Panc1 (cell line): ENCODE results near the gene MFSD6. TPM values are rescaled to one million over a fixed set of nuclear protein-coding genes. Genes with fewer than 3 reads are reported as not detected.

Experiments
- ATAC-seq: fragments of 200-7000 bp; cut with Tn5 transposase; 2 replicates; pipeline ENCODE4 v1.9.1; 2020; ENCODE audit warnings: mild to moderate bottlenecking, moderate library complexity
- BruUV-seq: library from RNA; stranded (reverse); fragments of 400-500 nt; replicated peaks from 2 replicates; lab custom pipeline; 2021; lab: Mats Ljungman, UMichigan
- CTCF ChIA-PET: fragments of 300-600 bp; sonication (Branson Sonifier 250); formaldehyde crosslinking; loops from one replicate; lab custom pipeline; 2022; ENCODE audit warnings: antibody characterized with exemption; lab: Charles Lee
- POLR2A ChIA-PET: fragments of 300-600 bp; sonication (Branson Sonifier 250); formaldehyde crosslinking; loops from one replicate; lab custom pipeline; 2022; ENCODE audit warnings: antibody characterized with exemption; lab: Charles Lee
- DNase-seq: peaks from one replicate; pipeline ENCODE4 v3.0.0-alpha.2; 2010; ENCODE audit warnings: low read depth, low spot score
- H3K27ac ChIP-seq: 2 replicates; pipeline ENCODE4 v1.5.1; 2011; ENCODE audit warnings: mild to moderate bottlenecking, low read length, inconsistent platforms
- H3K27me3 ChIP-seq: fragments of 200-500 bp; sonication (Bioruptor generic); 2 replicates; pipeline ENCODE4 v1.6.0; 2014; ENCODE audit warnings: low read length, inconsistent platforms; ENCODE audit not compliant: control insufficient read depth, insufficient read depth
- H3K36me3 ChIP-seq: fragments of 200-500 bp; sonication (Bioruptor generic); 2 replicates; pipeline ENCODE4 v1.5.1; 2014; ENCODE audit warnings: inconsistent platforms, mild to moderate bottlenecking, low read length, moderate library complexity; ENCODE audit not compliant: control insufficient read depth, insufficient read depth
- H3K4me1 ChIP-seq: 2 replicates; pipeline ENCODE4 v1.5.1; 2011; ENCODE audit warnings: inconsistent platforms, mild to moderate bottlenecking, low read length, moderate library complexity; ENCODE audit not compliant: control insufficient read depth, insufficient read depth
- H3K4me3 ChIP-seq, 2 experiments: 2 replicates each; pipeline ENCODE4 v1.5.1; 2011 to 2012; ENCODE audit warnings: low read depth in 2 of 2, low read length in 2 of 2, mild to moderate bottlenecking in 2 of 2, inconsistent platforms in 1 of 2, moderate library complexity in 1 of 2
- H3K9me3 ChIP-seq: fragments of 200-500 bp; sonication (Bioruptor generic); 2 replicates; pipeline ENCODE4 v1.5.1; 2014; ENCODE audit warnings: low read depth, mild to moderate bottlenecking, inconsistent platforms, low read length, moderate library complexity; ENCODE audit not compliant: control insufficient read depth, insufficient read depth
- CTCF ChIP-seq: fragments of 450-650 bp; IDR thresholded peaks from 2 replicates; pipeline ENCODE4 v1.5.1; 2017; ENCODE audit warnings: mild to moderate bottlenecking
- POLR2AphosphoS5 ChIP-seq: IDR thresholded peaks from 2 replicates; pipeline ENCODE4 v1.6.1; 2012; ENCODE audit warnings: mild to moderate bottlenecking, low read depth, low read length, moderate library complexity
- REST ChIP-seq, 2 experiments: IDR thresholded peaks; 2 replicates each; pipeline ENCODE4 v1.6.1; 2011 to 2012; ENCODE audit warnings: low read depth in 2 of 2, control low read depth in 1 of 2, low read length in 1 of 2, mild to moderate bottlenecking in 1 of 2, moderate library complexity in 1 of 2; ENCODE audit not compliant: insufficient read depth in 1 of 2
- SIN3A ChIP-seq: IDR thresholded peaks from 2 replicates; pipeline ENCODE4 v1.6.1; 2012; ENCODE audit warnings: low read depth, mild to moderate bottlenecking, low read length, moderate library complexity, borderline replicate concordance; ENCODE audit not compliant: insufficient read depth
- TCF7L2 ChIP-seq: IDR thresholded peaks from 2 replicates; pipeline ENCODE4 v1.6.1; 2011; ENCODE audit warnings: mild to moderate bottlenecking, low read depth, low read length, inconsistent platforms
- in situ Hi-C: cut with HindIII; loops from 2 replicates; pipeline ENCODE4 v1.10.0; 2016; ENCODE audit warnings: low sequenced_read_pairs, low pct_unique_long_range_greater_than_20kb
- intact Hi-C: fragments of 100-400 bp; cut with micrococcal nuclease; formaldehyde crosslinking; loops from one replicate; pipeline ENCODE4 v1.10.0; 2022; ENCODE audit not compliant: unreplicated experiment
- total RNA-seq: library from RNA; stranded (reverse); gene quantifications from one replicate; pipeline ENCODE4 v1.2.1, GENCODE V29; 2021; ENCODE audit not compliant: unreplicated experiment

Gene MFSD6
- total RNA-seq, 1 experiment from 2014 or later = 10.4 TPM

GRCh38 chr2:190446750-190447516 lies 38.8 kb downstream of the MFSD6 start:
- Histone ChIP-seq H3K4me1 (no peaks in the 10 kb centered on the region), H3K27me3 (no peaks in the 10 kb centered on the region), H3K9me3 (no peaks in the 10 kb centered on the region), H3K4me3 (no peak overlapping the region), H3K27ac (no peak overlapping the region), H3K36me3 (no peaks in the 10 kb centered on the region)
- no TSS peak for BruUV-seq
- POLR2A ChIA-PET = no interaction called here
- in situ Hi-C loops (no loop called here), intact Hi-C loops (no loop called here)
- no peak for ATAC-seq
- CTCF ChIA-PET = no interaction called here
- DNase-seq = no peak
- TF ChIP-seq SIN3A = no peak
- no peak for TF ChIP-seq POLR2AphosphoS5
- no peak for TF ChIP-seq REST (IDR thresholded peaks at IDR 0.05; ENCODE audit: insufficient read depth in 1 of 2, low read depth in 2 of 2, low read length in 1 of 2)

- TF ChIP-seq POLR2AphosphoS5 (no peak), TCF7L2 (no peak), CTCF (no peak), REST (IDR thresholded peaks at IDR 0.05; ENCODE audit: insufficient read depth in 1 of 2, low read depth in 2 of 2, low read length in 1 of 2) (no peak), SIN3A (no peak)
- CTCF ChIA-PET = no interaction called here
- in situ Hi-C loops = no loop called here
- ATAC-seq (no peak), DNase-seq (no peak)
- H3K36me3 ChIP-seq = no peaks in the 10 kb centered on the region
- intact Hi-C loops = no loop called here
- POLR2A ChIA-PET = no interaction called here
- no TSS peak for BruUV-seq
- no peaks in the 10 kb centered on the region for H3K9me3 ChIP-seq
- H3K27ac ChIP-seq = no peak overlapping the region
- H3K4me1 ChIP-seq = no peaks in the 10 kb centered on the region
- H3K27me3 ChIP-seq = no peaks in the 10 kb centered on the region
- no peak overlapping the region for H3K4me3 ChIP-seq
These were observed 39.6 kb downstream of the MFSD6 start for GRCh38 chr2:190447766-190448165.
